GM06990 (cell line): ENCODE measurements around the gene DCDC1.

Experiments
- DNase-seq: peaks from one replicate; pipeline ENCODE4 v3.0.0-alpha.2; 2011; ENCODE audit not compliant: insufficient read length; ENCODE audit errors: extremely low read depth
- H3K27me3 ChIP-seq: replicated peaks from 2 replicates; pipeline ENCODE4 v1.6.0; 2011; ENCODE audit warnings: low read length; ENCODE audit not compliant: control insufficient read depth, insufficient read depth
- H3K36me3 ChIP-seq: 2 replicates; pipeline ENCODE4 v1.5.1; 2011; ENCODE audit warnings: low read length; ENCODE audit not compliant: control insufficient read depth, insufficient read depth
- H3K4me3 ChIP-seq: replicated peaks from 2 replicates; pipeline ENCODE4 v1.5.1; 2011; ENCODE audit warnings: low read depth, mild to moderate bottlenecking, control low read depth, low read length
- TF ChIP-seq, protein P1 (sequence below): IDR thresholded peaks from 2 replicates; pipeline ENCODE4 v1.5.1; 2011; ENCODE audit warnings: low read length, control low read depth, mild to moderate bottlenecking, inconsistent platforms; ENCODE audit not compliant: insufficient read depth, poor library complexity, severe bottlenecking

DCDC1 gene

GRCh38 chr11:31150011-31150410 is 219.5 kb downstream of the DCDC1 start:
- Histone ChIP-seq H3K27me3 (no peaks in the 10 kb centered on the region), H3K4me3 (no peak overlapping the region), H3K36me3 (no peaks in the 10 kb centered on the region)
- no peak for DNase-seq
- TF ChIP-seq, protein P1, sequence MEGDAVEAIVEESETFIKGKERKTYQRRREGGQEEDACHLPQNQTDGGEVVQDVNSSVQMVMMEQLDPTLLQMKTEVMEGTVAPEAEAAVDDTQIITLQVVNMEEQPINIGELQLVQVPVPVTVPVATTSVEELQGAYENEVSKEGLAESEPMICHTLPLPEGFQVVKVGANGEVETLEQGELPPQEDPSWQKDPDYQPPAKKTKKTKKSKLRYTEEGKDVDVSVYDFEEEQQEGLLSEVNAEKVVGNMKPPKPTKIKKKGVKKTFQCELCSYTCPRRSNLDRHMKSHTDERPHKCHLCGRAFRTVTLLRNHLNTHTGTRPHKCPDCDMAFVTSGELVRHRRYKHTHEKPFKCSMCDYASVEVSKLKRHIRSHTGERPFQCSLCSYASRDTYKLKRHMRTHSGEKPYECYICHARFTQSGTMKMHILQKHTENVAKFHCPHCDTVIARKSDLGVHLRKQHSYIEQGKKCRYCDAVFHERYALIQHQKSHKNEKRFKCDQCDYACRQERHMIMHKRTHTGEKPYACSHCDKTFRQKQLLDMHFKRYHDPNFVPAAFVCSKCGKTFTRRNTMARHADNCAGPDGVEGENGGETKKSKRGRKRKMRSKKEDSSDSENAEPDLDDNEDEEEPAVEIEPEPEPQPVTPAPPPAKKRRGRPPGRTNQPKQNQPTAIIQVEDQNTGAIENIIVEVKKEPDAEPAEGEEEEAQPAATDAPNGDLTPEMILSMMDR: no peak

- TF ChIP-seq, protein P1: no peak
- Histone ChIP-seq H3K36me3 (no peaks in the 10 kb centered on the region), H3K27me3 (no peaks in the 10 kb centered on the region; the same call in 1 of the 2 replicates), H3K4me3 (no peak overlapping the region)
- no peak for DNase-seq
These were observed 227.8 kb downstream of the DCDC1 start for GRCh38 chr11:31141789-31142188.

DNA sequence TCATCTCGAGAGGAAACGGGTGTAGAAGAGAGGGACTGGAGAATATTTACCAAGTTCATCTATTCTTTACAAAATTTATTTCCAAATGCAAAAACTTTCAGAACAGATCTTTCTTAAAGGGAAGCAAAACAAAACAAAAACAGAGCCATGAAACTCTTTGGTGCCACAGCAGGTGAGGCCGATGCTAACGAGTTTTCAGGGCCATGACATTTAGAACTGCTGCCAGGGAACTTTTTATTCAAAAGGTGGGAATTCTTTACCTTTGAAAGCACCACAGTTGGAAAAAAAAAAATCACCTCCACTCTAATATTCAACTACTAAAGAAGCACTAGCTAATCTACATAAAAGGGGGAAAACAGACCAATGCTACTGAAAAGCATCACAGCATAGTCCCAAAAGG is 230.1 kb downstream of the DCDC1 start:
- H3K27me3 ChIP-seq: no peaks in the 10 kb centered on the region; the same call in 1 of the 2 replicates
- TF ChIP-seq, protein P1: no peak
- H3K4me3 ChIP-seq: no peak overlapping the region
- no peaks in the 10 kb centered on the region for H3K36me3 ChIP-seq
- no peak for DNase-seq

DNA sequence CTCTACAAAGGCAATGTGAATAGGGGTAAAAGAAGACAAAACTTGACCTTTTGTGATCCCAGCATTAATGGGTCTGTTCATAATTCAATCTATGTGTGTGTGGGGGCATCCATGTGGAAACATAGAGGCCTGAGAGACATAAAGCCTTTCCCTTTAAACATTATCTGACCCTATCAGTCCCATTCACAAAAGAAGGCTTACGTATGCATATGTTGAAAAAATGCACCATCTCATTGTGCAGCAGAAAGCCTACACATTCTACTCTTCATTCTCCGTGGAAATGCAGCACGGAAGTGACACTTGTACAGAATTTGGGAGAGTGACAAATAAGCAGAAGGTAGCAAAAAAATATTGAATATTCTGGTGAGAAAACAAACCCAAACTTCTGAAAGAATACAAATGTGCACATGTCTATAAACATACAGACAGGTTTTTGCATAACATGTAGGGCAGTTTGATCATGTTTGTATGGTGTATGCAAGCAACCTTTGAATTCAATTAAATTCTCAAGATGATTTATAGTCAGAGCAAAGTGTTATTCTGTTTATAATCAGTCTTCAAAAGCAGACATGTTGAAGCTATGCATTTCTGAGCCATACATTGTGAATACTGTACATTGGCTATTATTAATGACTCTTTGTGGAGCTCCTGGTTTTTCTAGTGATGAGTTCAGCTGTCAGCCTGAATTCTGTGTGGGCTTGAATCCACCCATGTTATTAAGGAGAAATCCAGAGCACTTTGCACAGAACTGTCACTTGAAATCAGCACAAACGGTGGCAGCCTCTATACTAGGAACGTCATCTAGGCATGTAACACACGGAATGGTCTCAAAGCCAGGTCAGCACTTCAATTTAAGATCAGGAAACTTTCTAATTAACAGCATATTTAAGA is 236.8 kb downstream of the DCDC1 start:
- DNase-seq: no peak
- no peaks in the 10 kb centered on the region for H3K27me3 ChIP-seq
- TF ChIP-seq, protein P1: no peak
- no peak overlapping the region for H3K4me3 ChIP-seq
- no peaks in the 10 kb centered on the region for H3K36me3 ChIP-seq

GRCh38 chr11:31131760-31132159 is 237.8 kb downstream of the DCDC1 start:
- Histone ChIP-seq H3K27me3 (no peaks in the 10 kb centered on the region), H3K4me3 (no peak overlapping the region), H3K36me3 (no peaks in the 10 kb centered on the region)
- TF ChIP-seq, protein P1: no peak
- DNase-seq: no peak
